ENCODE data around the gene ESPN.
"Not testable (repeated sequence)": the region's sequence is repeated elsewhere in the genome, so short reads cannot be mapped to it uniquely, and the experiment has no call there.

Gene ESPN

GRCh38 chr1:6454856-6455751, 30.5 kb downstream of the ESPN start:
- H3K9me3 ChIP-seq (ENCODE audit: insufficient read depth, low read depth, low read length): no peaks in the 10 kb centered on the region
- no peaks in the 10 kb centered on the region for H3K36me3 ChIP-seq (ENCODE audit: insufficient read depth, low read length)
- H3F3A ChIP-seq (ENCODE audit: low read depth): no peaks in the 10 kb centered on the region
- no peaks in the 10 kb centered on the region for H4K20me1 ChIP-seq (ENCODE audit: insufficient read depth, low read length, poor library complexity, severe bottlenecking)
- TF ChIP-seq EZH2phosphoT487 (IDR thresholded peaks at IDR 0.05; ENCODE audit: borderline replicate concordance): no peak
- TF ChIP-seq CTCF (conservative IDR thresholded peaks at IDR 0.05; ENCODE audit: low read length): no peak
- H3K9ac ChIP-seq (ENCODE audit: low read depth, low read length, poor library complexity, severe bottlenecking): no peak overlapping the region
- no peaks in the 10 kb centered on the region for H3K27me3 ChIP-seq (ENCODE audit: insufficient read depth, low read length, poor library complexity, severe bottlenecking)
- H3K79me2 ChIP-seq (ENCODE audit: insufficient read depth, low read length): no peaks in the 10 kb centered on the region
- peaks cover 6% of the 10 kb centered on the region for H3K4me1 ChIP-seq (ENCODE audit: insufficient read depth, low read length, poor library complexity, severe bottlenecking)
- no peak overlapping the region for H3K4me3 ChIP-seq (ENCODE audit: low read length, poor library complexity, severe bottlenecking)
- H3K4me2 ChIP-seq (ENCODE audit: low read depth, low read length, poor library complexity, severe bottlenecking): no peak overlapping the region
- no peak overlapping the region for H2AFZ ChIP-seq (ENCODE audit: low read length)
- H3K9me2 ChIP-seq (replicated peaks; ENCODE audit: low read depth, low read length): no peaks in the 10 kb centered on the region

- H3K9ac ChIP-seq (ENCODE audit: low read depth, low read length, poor library complexity, severe bottlenecking); H3K27me3 ChIP-seq (ENCODE audit: insufficient read depth, low read length, poor library complexity, severe bottlenecking); H3K9me2 ChIP-seq (replicated peaks; ENCODE audit: low read depth, low read length); H3K4me3 ChIP-seq (ENCODE audit: low read length, poor library complexity, severe bottlenecking); H3K36me3 ChIP-seq (ENCODE audit: insufficient read depth, low read length); H3F3A ChIP-seq (ENCODE audit: low read depth); H3K79me2 ChIP-seq (ENCODE audit: insufficient read depth, low read length); H2AFZ ChIP-seq (ENCODE audit: low read length); H4K20me1 ChIP-seq (ENCODE audit: insufficient read depth, low read length, poor library complexity, severe bottlenecking); H3K4me2 ChIP-seq (ENCODE audit: low read depth, low read length, poor library complexity, severe bottlenecking); H3K9me3 ChIP-seq (ENCODE audit: insufficient read depth, low read depth, low read length); H3K4me1 ChIP-seq (ENCODE audit: insufficient read depth, low read length, poor library complexity, severe bottlenecking): not testable (repeated sequence)
These were observed 31.4 kb downstream of the ESPN start for GRCh38 chr1:6455752-6456520.

- H2AFZ ChIP-seq (ENCODE audit: low read length): no peak overlapping the region
- no peaks in the 10 kb centered on the region for H3K36me3 ChIP-seq (ENCODE audit: insufficient read depth, low read length)
- H3K4me1 ChIP-seq (ENCODE audit: insufficient read depth, low read length, poor library complexity, severe bottlenecking): peaks cover 6% of the 10 kb centered on the region
- no peak overlapping the region for H3K4me3 ChIP-seq (ENCODE audit: low read length, poor library complexity, severe bottlenecking)
- no peaks in the 10 kb centered on the region for H3K79me2 ChIP-seq (ENCODE audit: insufficient read depth, low read length)
- H3K9ac ChIP-seq (ENCODE audit: low read depth, low read length, poor library complexity, severe bottlenecking): no peak overlapping the region
- no peak overlapping the region for H3K4me2 ChIP-seq (ENCODE audit: low read depth, low read length, poor library complexity, severe bottlenecking)
- no peaks in the 10 kb centered on the region for H3K9me2 ChIP-seq (replicated peaks; ENCODE audit: low read depth, low read length)
- TF ChIP-seq CTCF (conservative IDR thresholded peaks at IDR 0.05; ENCODE audit: low read length): no peak
- no peak for TF ChIP-seq EZH2phosphoT487 (IDR thresholded peaks at IDR 0.05; ENCODE audit: borderline replicate concordance)
- no peaks in the 10 kb centered on the region for H3K27me3 ChIP-seq (ENCODE audit: insufficient read depth, low read length, poor library complexity, severe bottlenecking)
- no peaks in the 10 kb centered on the region for H3K9me3 ChIP-seq (ENCODE audit: insufficient read depth, low read depth, low read length)
- no peaks in the 10 kb centered on the region for H4K20me1 ChIP-seq (ENCODE audit: insufficient read depth, low read length, poor library complexity, severe bottlenecking)
- H3F3A ChIP-seq (ENCODE audit: low read depth): no peaks in the 10 kb centered on the region
These were observed 32.4 kb downstream of the ESPN start for GRCh38 chr1:6456800-6457466.

Measured in Loucy (cell line).